ENCODE data around the gene DPYSL4. TPM values are rescaled to one million over a fixed set of nuclear protein-coding genes. Genes with fewer than 3 reads are reported as not detected.

DPYSL4 gene
- total RNA-seq, 4 donors from 2014 or later = 1.5 to 5.0 TPM; not detected in 2

DNA sequence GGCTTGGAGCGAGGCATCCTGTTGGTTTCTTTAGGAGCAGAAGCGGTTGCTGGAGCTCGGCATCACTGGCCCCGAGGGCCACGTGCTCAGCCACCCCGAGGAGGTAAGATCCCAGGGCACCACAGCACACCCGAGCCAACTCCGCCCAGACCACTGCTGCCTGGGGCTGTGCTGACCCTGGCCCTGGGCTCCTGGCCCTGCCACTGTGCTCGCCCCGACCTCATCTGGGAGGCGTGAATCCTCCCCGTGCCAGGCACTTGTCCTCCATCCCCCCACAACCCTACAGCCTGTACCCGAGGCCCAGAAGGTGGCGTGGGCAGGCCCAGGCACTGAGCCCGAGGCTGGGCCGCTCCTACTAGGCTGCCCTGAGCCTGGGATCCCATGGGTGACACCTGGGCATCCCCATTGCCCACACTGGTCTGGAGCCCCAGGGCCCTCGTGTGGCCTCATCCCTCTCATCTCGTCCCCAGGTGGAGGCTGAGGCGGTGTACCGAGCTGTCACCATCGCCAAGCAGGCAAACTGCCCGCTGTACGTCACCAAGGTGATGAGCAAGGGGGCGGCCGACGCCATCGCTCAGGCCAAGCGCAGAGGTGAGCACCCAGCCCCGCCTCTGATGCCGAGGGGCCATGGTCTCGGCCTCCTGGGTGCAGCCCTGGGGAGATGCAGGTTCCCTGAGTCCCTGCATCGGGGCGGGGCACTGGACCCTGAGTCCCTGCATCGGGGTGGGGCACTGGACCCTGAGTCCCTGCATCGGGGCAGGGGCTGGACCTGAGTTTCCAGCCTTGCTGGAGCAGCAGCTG, 11.8 kb downstream of the DPYSL4 start:
- TF ChIP-seq CTCF (IDR thresholded peaks at IDR 0.05) (no peak), POLR2A (IDR thresholded peaks at IDR 0.05) (no peak)
- DNase-seq = no peak
- H3K27ac ChIP-seq = no peak overlapping the region

GRCh38 chr10:132199268-132199853, 12.6 kb downstream of the DPYSL4 start:
- Histone ChIP-seq H3K27ac (no peak overlapping the region), H3K4me1 (no peaks in the 10 kb centered on the region), H3K9me3 (no peaks in the 10 kb centered on the region), H3K4me3 (no peak overlapping the region), H3K27me3 (no peaks in the 10 kb centered on the region), H3K36me3 (no peaks in the 10 kb centered on the region)
- TF ChIP-seq CTCF (IDR thresholded peaks at IDR 0.05) (no peak), POLR2A (IDR thresholded peaks at IDR 0.05) (no peak)
- DNase-seq = no peak
- intact Hi-C loops (cut with DNase I; ENCODE audit: low total_unique reads) = no loop called here

More for the DNA sequence above, 11.8 kb downstream of the DPYSL4 start:
- Histone ChIP-seq H3K27me3 (no peaks in the 10 kb centered on the region), H3K4me1 (no peaks in the 10 kb centered on the region), H3K4me3 (no peak overlapping the region), H3K36me3 (no peaks in the 10 kb centered on the region), H3K9me3 (no peaks in the 10 kb centered on the region)
- intact Hi-C loops (cut with DNase I; ENCODE audit: low total_unique reads) = no loop called here

DNA sequence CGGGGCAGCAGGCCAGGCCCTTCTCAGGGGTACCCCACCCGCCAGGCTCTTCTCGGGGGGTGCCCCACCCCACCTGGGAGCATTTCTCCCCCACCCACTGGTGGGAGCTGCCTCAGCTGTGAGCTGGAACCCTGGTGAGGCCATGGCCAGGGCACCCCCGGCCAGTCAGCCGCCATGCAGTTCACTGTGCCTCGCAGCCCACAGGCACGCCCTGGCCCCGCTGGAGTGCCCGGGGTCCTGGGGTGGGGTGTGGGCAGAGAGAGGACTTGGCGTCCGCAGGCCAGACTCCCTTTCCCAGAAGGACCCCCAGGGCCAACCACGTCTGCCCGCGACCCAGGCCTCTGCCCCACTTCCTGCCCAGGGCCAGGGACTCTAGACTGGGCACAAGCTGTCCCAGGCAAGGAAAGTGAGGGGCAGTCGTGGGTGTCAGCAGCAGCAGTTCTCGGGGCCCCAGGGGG, 13.1 kb downstream of the DPYSL4 start:
- DNase-seq = no peak
- Histone ChIP-seq H3K36me3 (no peaks in the 10 kb centered on the region), H3K4me3 (no peak overlapping the region), H3K27ac (no peak overlapping the region), H3K9me3 (no peaks in the 10 kb centered on the region), H3K27me3 (no peaks in the 10 kb centered on the region), H3K4me1 (no peaks in the 10 kb centered on the region)
- TF ChIP-seq CTCF (IDR thresholded peaks at IDR 0.05) (no peak), POLR2A (IDR thresholded peaks at IDR 0.05) (no peak)
- intact Hi-C loops (cut with DNase I; ENCODE audit: low total_unique reads) = no loop called here

DNA sequence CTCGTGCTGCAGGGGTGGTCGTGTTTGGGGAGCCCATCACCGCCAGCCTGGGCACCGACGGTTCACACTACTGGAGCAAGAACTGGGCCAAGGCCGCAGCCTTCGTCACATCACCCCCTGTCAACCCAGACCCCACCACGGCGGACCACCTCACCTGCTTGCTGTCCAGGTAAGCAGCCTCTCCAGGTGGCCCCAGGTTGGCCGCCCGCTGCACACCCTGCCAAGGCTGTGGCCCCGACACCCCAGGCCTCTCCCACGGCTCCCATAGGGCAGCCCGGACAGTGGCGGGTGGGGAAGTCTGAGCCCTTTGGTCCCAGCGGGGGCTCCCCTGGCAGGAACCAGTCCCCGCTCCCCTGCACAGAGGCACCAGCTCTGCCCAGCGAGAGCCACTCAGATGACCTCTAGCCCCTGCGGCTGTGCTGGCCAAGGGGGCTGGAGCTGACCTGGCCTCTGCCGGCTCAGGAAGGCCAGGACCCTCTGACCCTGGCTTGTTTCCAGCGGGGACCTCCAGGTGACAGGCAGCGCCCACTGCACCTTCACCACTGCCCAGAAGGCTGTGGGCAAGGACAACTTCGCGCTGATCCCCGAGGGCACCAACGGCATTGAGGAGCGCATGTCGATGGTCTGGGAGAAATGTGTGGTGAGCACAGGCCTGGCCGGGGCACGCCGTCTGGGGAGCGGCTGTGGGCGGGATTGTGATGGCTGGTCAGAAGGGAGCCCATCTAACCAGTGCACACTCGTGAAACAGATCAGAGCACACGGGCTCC, 13.8 kb downstream of the DPYSL4 start:
- Histone ChIP-seq H3K36me3 (no peaks in the 10 kb centered on the region), H3K27ac (no peak overlapping the region), H3K4me1 (no peaks in the 10 kb centered on the region), H3K27me3 (no peaks in the 10 kb centered on the region), H3K4me3 (no peak overlapping the region), H3K9me3 (no peaks in the 10 kb centered on the region)
- intact Hi-C loops (cut with DNase I; ENCODE audit: low total_unique reads) = no loop called here
- no peak for TF ChIP-seq CTCF (IDR thresholded peaks at IDR 0.05)
- no peak for TF ChIP-seq POLR2A (IDR thresholded peaks at IDR 0.05)
- DNase-seq = no peak
